Measurements from ENCODE around the gene GNB1L. TPM values are rescaled to one million over a fixed set of nuclear protein-coding genes. Genes with fewer than 3 reads are reported as not detected.

Gene GNB1L
- total RNA-seq, 1 experiment from 2014 or later = 27.0 TPM

DNA sequence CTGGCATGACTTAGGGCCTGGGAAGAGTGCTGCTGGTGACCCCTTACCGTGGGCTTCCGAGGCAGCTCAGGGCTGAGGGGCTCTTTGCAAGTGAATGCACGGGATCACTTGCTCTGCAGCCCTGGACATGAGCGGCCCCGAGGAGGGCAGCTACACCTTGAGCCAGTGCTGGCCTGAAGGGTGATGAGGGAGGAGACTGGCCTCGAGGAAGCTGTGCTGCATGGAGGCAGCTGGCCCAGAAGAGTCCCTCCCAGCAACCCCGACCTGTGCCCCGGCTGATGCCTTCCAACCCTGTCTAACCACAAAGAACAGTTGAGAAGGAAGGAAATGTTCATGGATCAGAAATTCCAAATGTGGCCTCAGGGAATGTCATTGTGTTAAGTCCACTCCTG, 48.9 kb downstream of the GNB1L start:
- no peak for TF ChIP-seq EZH2phosphoT487 (IDR thresholded peaks at IDR 0.05; ENCODE audit: borderline replicate concordance, low read length)
- no peak for TF ChIP-seq EZH2 (IDR thresholded peaks at IDR 0.05; ENCODE audit: low read length, unreplicated experiment)
- TF ChIP-seq, protein P1, sequence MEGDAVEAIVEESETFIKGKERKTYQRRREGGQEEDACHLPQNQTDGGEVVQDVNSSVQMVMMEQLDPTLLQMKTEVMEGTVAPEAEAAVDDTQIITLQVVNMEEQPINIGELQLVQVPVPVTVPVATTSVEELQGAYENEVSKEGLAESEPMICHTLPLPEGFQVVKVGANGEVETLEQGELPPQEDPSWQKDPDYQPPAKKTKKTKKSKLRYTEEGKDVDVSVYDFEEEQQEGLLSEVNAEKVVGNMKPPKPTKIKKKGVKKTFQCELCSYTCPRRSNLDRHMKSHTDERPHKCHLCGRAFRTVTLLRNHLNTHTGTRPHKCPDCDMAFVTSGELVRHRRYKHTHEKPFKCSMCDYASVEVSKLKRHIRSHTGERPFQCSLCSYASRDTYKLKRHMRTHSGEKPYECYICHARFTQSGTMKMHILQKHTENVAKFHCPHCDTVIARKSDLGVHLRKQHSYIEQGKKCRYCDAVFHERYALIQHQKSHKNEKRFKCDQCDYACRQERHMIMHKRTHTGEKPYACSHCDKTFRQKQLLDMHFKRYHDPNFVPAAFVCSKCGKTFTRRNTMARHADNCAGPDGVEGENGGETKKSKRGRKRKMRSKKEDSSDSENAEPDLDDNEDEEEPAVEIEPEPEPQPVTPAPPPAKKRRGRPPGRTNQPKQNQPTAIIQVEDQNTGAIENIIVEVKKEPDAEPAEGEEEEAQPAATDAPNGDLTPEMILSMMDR (conservative IDR thresholded peaks at IDR 0.05; ENCODE audit: low read depth, low read length) = no peak
- peak overlapping the region; percentile 48 for H3K9ac ChIP-seq (ENCODE audit: low read length)
- H3K9me3 ChIP-seq (ENCODE audit: low read length) = no peaks in the 10 kb centered on the region
- no peaks in the 10 kb centered on the region for H3K79me2 ChIP-seq (ENCODE audit: low read length)
- ChIA-PET POLR2A (ENCODE audit: unreplicated experiment) (interaction anchor here (1.0 kb wide), 1 partner anchor 43 kb away, joined by 3 read pairs; no protein-coding TSS in a partner anchor), CTCF (no interaction called here)
- intact Hi-C loops (cut with micrococcal nuclease) = no loop called here
- no peaks in the 10 kb centered on the region for H3K9me2 ChIP-seq (replicated peaks; ENCODE audit: low read length)
- H4K20me1 ChIP-seq (ENCODE audit: low read length) = no peaks in the 10 kb centered on the region
- no peaks in the 10 kb centered on the region for H3K27me3 ChIP-seq (ENCODE audit: low read length)
- H2AFZ ChIP-seq (ENCODE audit: low read length) = peak overlapping the region; percentile 60; the same call in 1 of the 2 replicates
- H3K4me3 ChIP-seq (ENCODE audit: low read length) = no peak overlapping the region
- H3K36me3 ChIP-seq (ENCODE audit: low read depth, low read length) = no peaks in the 10 kb centered on the region
- peak overlapping the region; percentile 94 for H3K27ac ChIP-seq (ENCODE audit: low read length)
- H3K4me2 ChIP-seq (ENCODE audit: low read length) = peak overlapping the region; percentile 80
- BruUV-seq (replicated peaks) = no TSS peak
- peak; percentile 45 for ATAC-seq
- H3K4me1 ChIP-seq (ENCODE audit: insufficient read depth, low read length) = peaks cover 20% of the 10 kb centered on the region
- DNase-seq = peak; percentile 62
- peaks cover 3% of the 10 kb centered on the region for H3F3A ChIP-seq (ENCODE audit: low read length, unreplicated experiment)

- H3K4me2 ChIP-seq (ENCODE audit: low read length) = no peak overlapping the region
- no peak overlapping the region for H3K9ac ChIP-seq (ENCODE audit: low read length)
- H3K27ac ChIP-seq (ENCODE audit: low read length) = no peak overlapping the region
- peaks cover 3% of the 10 kb centered on the region for H3F3A ChIP-seq (ENCODE audit: low read length, unreplicated experiment)
- no peaks in the 10 kb centered on the region for H3K9me3 ChIP-seq (ENCODE audit: low read length)
- ATAC-seq (no peak), DNase-seq (no peak)
- no peak overlapping the region for H2AFZ ChIP-seq (ENCODE audit: low read length)
- no peaks in the 10 kb centered on the region for H3K36me3 ChIP-seq (ENCODE audit: low read depth, low read length)
- no peak overlapping the region for H3K4me3 ChIP-seq (ENCODE audit: low read length)
- TF ChIP-seq EZH2phosphoT487 (IDR thresholded peaks at IDR 0.05; ENCODE audit: borderline replicate concordance, low read length) = no peak
- TF ChIP-seq, protein P1 (conservative IDR thresholded peaks at IDR 0.05; ENCODE audit: low read depth, low read length) = no peak
- TF ChIP-seq EZH2 (IDR thresholded peaks at IDR 0.05; ENCODE audit: low read length, unreplicated experiment) = no peak
- intact Hi-C loops (cut with micrococcal nuclease) = no loop called here
- H4K20me1 ChIP-seq (ENCODE audit: low read length) = no peaks in the 10 kb centered on the region
- ChIA-PET CTCF (no interaction called here), POLR2A (ENCODE audit: unreplicated experiment) (no interaction called here)
- H3K27me3 ChIP-seq (ENCODE audit: low read length) = no peaks in the 10 kb centered on the region
- no peaks in the 10 kb centered on the region for H3K79me2 ChIP-seq (ENCODE audit: low read length)
- BruUV-seq (replicated peaks) = no TSS peak
- H3K4me1 ChIP-seq (ENCODE audit: insufficient read depth, low read length) = peaks cover 20% of the 10 kb centered on the region
- H3K9me2 ChIP-seq (replicated peaks; ENCODE audit: low read length) = no peaks in the 10 kb centered on the region
Observed at GRCh38 chr22:19803736-19804267, 50.9 kb downstream of the GNB1L start.

DNA sequence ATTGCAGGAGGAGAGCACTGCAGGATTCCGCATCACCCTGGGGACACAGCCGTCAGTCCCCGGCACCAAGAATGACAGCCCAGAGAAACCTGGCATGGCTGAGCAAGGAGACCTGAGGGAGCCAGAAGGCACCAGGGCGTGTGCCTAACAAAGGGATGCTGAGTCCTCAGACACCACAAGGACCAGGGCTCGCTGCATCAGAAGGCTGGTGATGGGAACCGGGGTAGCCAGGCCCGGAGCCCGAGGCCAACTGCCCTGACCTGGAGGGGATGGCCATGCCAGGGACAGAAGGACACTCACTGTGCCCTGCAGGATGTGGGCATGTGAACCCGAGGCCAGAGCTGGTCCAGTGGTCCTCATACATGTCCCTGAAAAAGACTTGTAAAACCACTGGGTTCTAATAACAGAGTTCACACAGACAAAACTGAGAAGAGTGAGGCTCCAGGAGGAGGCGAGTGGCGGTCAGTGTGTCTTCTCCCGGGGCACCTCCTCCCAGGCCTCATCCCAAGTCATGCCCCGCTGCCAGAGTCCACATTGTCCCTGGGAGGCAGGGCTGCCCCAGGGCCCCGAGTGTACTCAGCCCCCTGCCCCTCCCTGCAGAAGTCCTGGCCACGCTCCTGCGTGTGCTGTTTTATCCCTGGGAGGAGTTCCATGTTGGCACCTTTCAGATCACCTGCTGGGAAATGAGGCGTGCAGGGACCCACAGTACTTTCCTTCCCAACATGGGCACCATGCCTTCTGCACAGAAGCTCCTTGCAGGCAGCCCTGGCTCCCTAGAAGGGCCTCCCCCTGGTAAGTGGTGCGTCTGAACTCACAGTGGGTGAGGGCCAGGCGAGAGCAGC, 51.6 kb downstream of the GNB1L start:
- POLR2A ChIA-PET (ENCODE audit: unreplicated experiment) = no interaction called here
- CTCF ChIA-PET = no interaction called here
- Histone ChIP-seq H3K4me2 (ENCODE audit: low read length) (no peak overlapping the region), H3K36me3 (ENCODE audit: low read depth, low read length) (no peaks in the 10 kb centered on the region), H3K27ac (ENCODE audit: low read length) (no peak overlapping the region), H3K9me2 (replicated peaks; ENCODE audit: low read length) (no peaks in the 10 kb centered on the region), H4K20me1 (ENCODE audit: low read length) (no peaks in the 10 kb centered on the region), H3K4me3 (ENCODE audit: low read length) (no peak overlapping the region), H3K27me3 (ENCODE audit: low read length) (no peaks in the 10 kb centered on the region), H3F3A (ENCODE audit: low read length, unreplicated experiment) (peaks cover 3% of the 10 kb centered on the region), H2AFZ (ENCODE audit: low read length) (no peak overlapping the region), H3K4me1 (ENCODE audit: insufficient read depth, low read length) (peaks cover 20% of the 10 kb centered on the region), H3K79me2 (ENCODE audit: low read length) (no peaks in the 10 kb centered on the region), H3K9me3 (ENCODE audit: low read length) (no peaks in the 10 kb centered on the region), H3K9ac (ENCODE audit: low read length) (no peak overlapping the region)
- ATAC-seq = no peak
- intact Hi-C loops (cut with micrococcal nuclease) = no loop called here
- no TSS peak for BruUV-seq (replicated peaks)
- no peak for TF ChIP-seq EZH2 (IDR thresholded peaks at IDR 0.05; ENCODE audit: low read length, unreplicated experiment)
- TF ChIP-seq EZH2phosphoT487 (IDR thresholded peaks at IDR 0.05; ENCODE audit: borderline replicate concordance, low read length) = no peak
- TF ChIP-seq, protein P1 (conservative IDR thresholded peaks at IDR 0.05; ENCODE audit: low read depth, low read length) = no peak
- DNase-seq = no peak
